ENCODE data around the gene CHRM5.

- TF ChIP-seq REST (IDR thresholded peaks at IDR 0.05; ENCODE audit: insufficient read depth in 1 of 2, low read depth in 2 of 2, low read length in 2 of 2) (no peak), SIN3A (IDR thresholded peaks at IDR 0.05; ENCODE audit: borderline replicate concordance, insufficient read depth, low read length) (no peak)
These were observed 70.8 kb downstream of the CHRM5 start, which contains the start of gene AVEN for GRCh38 chr15:34038871-34039789.

Measured in PFSK-1 (cell line).